Measurements from ENCODE around the gene LOXHD1.

DNA sequence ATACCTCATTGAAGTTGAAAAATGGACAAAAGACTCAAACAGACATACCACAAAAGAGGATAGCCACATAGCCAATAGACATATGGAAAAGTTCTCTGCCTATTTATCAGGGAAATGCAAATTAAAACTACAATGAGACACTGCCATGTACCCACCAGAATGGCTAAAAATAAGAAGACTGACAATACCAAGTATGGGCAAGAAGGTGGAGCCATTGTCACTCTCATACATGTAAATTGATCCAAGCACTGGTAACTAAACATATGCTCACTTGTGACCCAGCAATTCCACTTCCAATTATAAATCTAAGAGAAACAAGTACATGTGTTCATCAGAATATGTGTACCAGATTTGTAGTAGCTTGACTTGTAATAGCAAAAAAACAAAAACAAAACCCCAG is 4.6 kb downstream of the LOXHD1 start:
- TF ChIP-seq, protein P1, sequence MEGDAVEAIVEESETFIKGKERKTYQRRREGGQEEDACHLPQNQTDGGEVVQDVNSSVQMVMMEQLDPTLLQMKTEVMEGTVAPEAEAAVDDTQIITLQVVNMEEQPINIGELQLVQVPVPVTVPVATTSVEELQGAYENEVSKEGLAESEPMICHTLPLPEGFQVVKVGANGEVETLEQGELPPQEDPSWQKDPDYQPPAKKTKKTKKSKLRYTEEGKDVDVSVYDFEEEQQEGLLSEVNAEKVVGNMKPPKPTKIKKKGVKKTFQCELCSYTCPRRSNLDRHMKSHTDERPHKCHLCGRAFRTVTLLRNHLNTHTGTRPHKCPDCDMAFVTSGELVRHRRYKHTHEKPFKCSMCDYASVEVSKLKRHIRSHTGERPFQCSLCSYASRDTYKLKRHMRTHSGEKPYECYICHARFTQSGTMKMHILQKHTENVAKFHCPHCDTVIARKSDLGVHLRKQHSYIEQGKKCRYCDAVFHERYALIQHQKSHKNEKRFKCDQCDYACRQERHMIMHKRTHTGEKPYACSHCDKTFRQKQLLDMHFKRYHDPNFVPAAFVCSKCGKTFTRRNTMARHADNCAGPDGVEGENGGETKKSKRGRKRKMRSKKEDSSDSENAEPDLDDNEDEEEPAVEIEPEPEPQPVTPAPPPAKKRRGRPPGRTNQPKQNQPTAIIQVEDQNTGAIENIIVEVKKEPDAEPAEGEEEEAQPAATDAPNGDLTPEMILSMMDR (conservative IDR thresholded peaks at IDR 0.05 in 1 of 2, IDR thresholded peaks at IDR 0.05 in 1 of 2; ENCODE audit: extremely low read depth in 1 of 2, insufficient read depth in 1 of 2, low read depth in 1 of 2, low read length in 2 of 2): no peak
- TF ChIP-seq EZH2 (IDR thresholded peaks at IDR 0.05; ENCODE audit: borderline replicate concordance, low read length): no peak
